GM19324 (cell line): ENCODE data around the gene SLC30A2.

Experiments used
- ATAC-seq: cut with Tn5 transposase; IDR thresholded peaks from one replicate; pipeline ENCODE4 v1.9.1; 2021; ENCODE audit warnings: mild to moderate bottlenecking, moderate library complexity; ENCODE audit not compliant: unreplicated experiment, low FRiP score

The SLC30A2 gene

GRCh38 chr1:26070963-26071342, 25.0 kb upstream of the SLC30A2 start:
- no peak for ATAC-seq

DNA sequence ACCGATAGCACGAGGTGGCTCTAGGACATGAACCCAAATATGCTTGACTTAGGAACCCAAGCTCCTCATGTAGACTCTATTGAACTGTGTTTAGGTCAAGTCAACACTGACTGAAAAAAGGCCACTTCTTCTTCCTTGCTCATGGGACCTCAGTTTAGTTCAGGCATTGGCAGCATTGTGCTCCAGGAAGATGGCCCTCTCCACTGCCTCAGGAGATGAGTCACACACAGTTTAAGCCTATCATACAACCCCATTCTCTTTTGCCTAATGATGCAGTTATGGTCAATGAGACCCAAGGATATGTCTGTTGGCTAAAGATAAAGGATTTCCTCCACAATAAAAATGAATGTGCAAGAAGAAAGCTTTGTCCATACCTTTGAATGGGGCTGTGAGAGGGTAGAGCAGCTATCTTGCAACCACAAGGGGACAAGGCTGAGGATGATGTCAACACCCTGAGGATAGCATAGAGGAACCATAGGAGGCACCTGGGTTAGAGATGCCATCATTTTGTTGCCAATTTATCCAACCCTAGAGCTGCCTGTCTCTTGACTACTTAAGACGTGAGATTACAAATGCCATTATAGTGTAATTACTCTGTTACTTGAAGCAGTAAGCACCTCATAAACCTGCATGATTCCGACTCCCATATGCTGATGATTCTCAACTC, 24.5 kb upstream of the SLC30A2 start:
- ATAC-seq, result no peak

GRCh38 chr1:26069941-26070295, 24.0 kb upstream of the SLC30A2 start:
- ATAC-seq, result no peak

DNA sequence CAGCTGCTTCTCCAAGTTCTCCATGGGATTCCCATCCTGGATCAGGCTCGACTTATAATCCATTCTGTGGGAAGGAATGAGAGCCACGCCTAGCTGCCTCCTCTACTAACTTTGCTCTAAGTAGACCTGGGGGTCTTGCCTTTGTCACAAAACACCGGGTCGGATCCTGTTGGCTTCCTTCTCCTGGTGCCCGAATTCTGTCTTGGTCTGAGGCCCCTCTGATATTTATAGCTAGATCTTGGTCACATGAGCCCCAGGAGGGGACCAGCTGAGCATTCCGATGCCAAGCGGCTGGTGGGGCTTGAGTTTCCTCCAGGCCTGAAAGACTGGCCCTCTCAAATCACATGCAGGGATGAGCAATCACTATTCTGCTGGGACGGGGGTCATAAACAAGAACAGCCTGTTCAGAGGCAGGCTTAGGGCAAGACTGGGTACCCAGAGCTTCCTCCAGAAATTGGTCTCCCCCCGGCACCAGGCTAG, 21.6 kb upstream of the SLC30A2 start, which contains the start of gene TRIM63:
Gene TRIM63 (minus strand): TSS at position 199 of the 480 bp plus-strand sequence. CDS start 136 bp downstream, at position 63.
- no peak for ATAC-seq

GRCh38 chr1:26066857-26067256, 20.9 kb upstream of the SLC30A2 start:
- ATAC-seq, result no peak

GRCh38 chr1:26066160-26066559, 20.2 kb upstream of the SLC30A2 start:
- ATAC-seq, result no peak

- no peak for ATAC-seq
Observed at GRCh38 chr1:26064553-26064952, 18.6 kb upstream of the SLC30A2 start.

DNA sequence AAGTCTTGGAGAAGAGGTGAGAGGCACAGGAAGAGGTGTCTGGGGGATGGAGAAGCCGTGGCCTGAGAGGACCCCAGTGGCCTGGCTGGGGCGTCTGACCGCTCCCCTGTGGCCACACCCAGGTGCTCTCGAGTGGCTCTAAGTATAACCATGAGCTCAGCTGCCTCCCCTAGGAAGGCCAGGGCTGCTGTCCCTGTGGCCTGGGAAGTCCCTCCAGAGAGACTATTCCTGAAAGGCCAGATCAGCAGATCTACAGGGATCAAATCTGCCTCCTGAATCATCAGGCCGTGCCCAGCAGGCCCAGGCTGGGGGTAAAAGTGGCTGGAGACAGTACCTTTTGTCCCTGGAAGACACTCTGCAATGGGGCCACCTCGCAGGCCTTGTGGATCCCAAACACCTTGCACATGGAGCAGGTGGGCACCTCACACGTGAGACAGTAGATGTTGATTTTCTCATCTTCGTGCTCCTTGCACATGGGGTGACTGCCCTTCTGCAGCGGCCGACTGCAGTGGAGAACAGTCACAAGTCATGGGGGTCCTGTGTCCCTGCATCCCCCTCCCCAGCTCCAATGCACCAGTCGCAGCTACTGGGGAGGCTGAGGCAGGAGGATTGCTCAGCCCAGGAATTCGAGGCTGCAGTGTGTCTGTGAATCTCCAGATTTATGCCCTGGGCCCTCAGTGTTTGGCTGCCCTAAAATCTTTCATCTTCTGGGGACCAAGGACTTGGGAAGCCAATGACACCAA, 15.1 kb upstream of the SLC30A2 start:
- ATAC-seq, result no peak

DNA sequence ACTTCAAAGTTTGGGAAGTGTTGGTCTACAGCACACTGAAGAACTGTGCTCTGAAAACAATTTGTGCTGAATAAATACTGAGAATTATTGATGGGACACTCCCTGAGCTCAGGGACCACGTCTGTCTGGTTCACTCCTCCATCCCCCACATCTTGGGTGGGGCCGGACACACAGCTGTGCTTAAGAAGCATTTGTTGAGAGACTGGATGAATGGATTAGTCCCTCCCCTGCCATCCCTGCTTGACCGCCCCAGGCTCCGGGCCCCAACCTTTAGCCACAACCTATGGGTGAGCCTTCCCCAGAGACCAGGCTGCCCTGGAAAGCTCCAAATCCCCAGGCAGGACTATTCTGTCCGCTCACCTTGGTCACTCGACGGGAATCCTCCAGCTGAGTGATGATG, 14.0 kb upstream of the SLC30A2 start:
- no peak for ATAC-seq

DNA sequence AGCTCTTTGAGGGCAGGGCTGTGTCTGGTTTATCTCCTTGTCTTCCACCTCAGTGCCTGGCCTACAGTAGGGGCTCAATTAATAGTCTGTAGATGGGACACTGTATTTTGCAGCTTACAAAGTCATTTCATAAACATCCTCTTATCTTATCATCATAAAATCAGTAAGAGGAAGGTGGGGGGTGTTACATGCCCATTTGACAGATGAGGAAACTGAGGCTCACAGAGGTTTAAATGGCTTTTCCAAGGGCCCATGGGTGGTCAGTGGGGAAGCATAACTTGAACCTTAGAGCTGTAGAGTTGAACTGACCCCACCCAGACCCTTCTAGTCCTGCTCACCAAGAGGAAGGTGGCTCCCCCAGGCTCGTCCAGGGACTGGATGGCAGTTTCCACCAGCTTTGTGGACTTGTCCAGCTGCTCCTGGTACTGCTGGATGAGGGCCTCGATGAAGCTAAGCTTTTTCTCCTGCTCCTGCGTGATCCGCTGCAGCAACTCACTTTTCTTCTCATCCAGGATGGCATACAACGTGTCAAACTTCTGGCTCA, 12.2 kb upstream of the SLC30A2 start:
- no peak for ATAC-seq

- ATAC-seq, result no peak
Observed at GRCh38 chr1:26057189-26057588, 11.3 kb upstream of the SLC30A2 start.

GRCh38 chr1:26055041-26055440, 9.1 kb upstream of the SLC30A2 start:
- no peak for ATAC-seq

GRCh38 chr1:26053718-26054560, 8.0 kb upstream of the SLC30A2 start:
- no peak for ATAC-seq

DNA sequence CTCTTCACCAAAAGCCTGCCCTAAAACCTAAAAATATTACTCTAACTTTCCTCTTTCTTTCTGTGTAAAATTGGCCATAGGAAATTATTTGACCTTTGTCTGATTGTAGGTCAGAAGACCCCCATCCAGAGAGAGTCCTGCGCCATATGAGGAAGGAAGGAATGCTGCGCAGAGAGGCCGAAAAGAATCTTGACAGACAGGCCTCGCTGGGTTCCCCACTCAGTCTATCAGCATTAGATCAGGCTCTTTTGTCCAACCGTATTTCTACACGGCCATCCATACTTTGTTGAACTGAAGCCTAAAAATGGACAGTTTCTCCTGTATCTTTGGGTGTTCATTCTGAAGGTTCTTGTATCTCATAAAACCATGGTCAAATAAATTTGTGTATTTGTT, 4.3 kb upstream of the SLC30A2 start:
- ATAC-seq, result no peak

GRCh38 chr1:26049531-26050247, 3.8 kb upstream of the SLC30A2 start:
- no peak for ATAC-seq

GRCh38 chr1:26047278-26047874, 1.5 kb upstream of the SLC30A2 start:
- ATAC-seq, result no peak

DNA sequence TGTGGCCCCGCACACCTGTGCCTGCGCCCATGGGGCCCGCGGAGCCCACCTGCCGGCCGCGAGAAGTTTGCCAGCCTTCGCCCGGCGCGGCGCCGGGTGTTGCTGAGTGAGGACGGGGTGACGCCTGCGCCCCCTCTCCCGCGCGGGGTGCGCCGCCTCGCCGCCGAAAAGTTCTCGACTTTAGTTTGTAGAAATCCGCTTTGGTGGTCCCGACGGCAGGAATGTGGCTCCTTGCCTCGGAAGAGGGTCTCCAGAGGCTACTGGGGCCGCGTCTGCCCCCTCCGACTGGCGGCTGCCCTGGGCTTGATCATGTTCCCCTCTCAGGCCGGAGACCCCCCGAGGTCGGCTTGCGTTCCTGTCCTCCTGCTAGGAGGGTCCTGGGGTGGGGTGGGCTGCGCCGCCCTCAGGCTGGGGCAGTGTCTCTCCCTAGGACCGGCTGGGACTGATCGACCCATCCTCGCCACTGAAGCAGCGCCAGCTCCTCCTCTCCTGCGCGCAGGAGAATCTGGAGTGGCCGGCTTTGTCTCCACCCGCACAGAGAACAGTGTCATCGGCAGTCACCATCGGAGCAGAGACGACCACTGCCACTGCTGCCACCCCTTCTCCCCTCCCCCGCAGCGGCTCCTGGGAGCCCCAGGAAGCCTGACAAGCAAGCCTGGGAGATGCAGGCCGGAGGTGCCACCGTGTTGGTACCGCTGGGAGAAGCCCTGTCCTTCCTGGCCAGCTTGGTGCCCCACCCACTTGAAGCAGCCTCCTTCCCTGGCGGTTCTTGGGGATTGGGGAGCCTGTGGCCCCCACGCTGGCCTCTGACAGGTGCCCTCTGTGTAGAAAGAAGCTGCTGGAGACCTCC, 553 bp upstream of the SLC30A2 start:
- ATAC-seq, result no peak

- no peak for ATAC-seq
Observed at GRCh38 chr1:26044971-26045721, 772 bp downstream of the SLC30A2 start.
